ENCODE measurements around the gene CHST15. TPM values are rescaled to one million over a fixed set of nuclear protein-coding genes. Genes with fewer than 3 reads are reported as not detected.
A peak's percentile ranks its signal among the peaks of the same experiment; 100 is the strongest.

Gene CHST15
- polyA plus RNA-seq, 4 donors: 0.45 to 8.5 (median 4.0) TPM

DNA sequence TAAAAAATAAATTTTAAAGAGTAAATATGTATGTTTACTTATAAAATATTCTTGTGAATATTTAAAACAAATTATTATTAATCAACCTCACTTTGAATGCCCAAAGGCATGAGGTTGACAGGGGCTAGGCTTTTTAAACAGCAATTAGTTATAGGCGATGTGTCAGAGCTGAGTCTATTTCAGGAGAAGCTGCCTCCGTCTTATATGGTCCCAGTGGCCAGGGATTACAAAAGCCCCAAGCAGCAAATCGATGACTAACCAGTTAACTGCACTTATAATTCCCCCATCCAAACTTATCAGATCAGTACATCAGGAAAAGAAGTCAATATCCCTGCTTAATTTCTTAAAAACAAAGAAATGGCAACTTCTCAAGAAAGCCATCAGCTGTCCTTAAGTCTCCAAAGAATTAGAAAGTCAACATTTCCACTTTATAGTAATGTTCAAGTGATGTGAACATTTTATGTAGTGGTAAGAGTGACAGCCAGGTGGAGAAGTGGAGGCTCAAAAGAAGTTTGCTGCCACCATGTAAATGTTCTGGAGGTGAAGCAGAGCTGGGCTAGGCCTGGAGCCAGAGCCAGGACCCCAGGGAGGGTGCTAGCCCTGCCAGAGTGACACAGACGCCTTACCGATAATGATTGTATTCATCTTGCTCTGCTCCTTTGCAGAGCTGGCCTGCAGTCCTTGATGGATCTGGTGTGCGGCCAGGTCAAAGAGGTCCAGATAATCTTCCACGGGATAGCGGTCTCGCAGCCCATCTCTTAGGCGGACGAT, 51.5 kb downstream of the CHST15 start:
- 90 to 94% (median 90%) methylated on average over 11 of the region's 11 CpGs for WGBS, 3 donors
- Histone ChIP-seq H3K36me3 (ENCODE audit: control insufficient read depth in 3 of 3, insufficient read depth in 2 of 3, low read depth in 1 of 3, low read length in 3 of 3) (peaks cover 0 to 8% (median 0%) of the 10 kb centered on the region in 3 donors), H3K9me3 (ENCODE audit: control insufficient read depth in 2 of 2, insufficient read depth in 1 of 2, low read depth in 1 of 2, low read length in 1 of 2) (peaks cover 0 to 3% of the 10 kb centered on the region in 2 donors), H3K27ac (ENCODE audit: low read depth in 1 of 3, low read length in 2 of 3) (no peak overlapping the region), H3K4me1 (ENCODE audit: control insufficient read depth in 3 of 3, insufficient read depth in 2 of 3, low read depth in 1 of 3, low read length in 2 of 3) (no peaks in the 10 kb centered on the region), H3K27me3 (ENCODE audit: control insufficient read depth in 3 of 3, insufficient read depth in 3 of 3, low read length in 3 of 3) (peaks cover 0 to 3% (median 0%) of the 10 kb centered on the region in 3 donors), H3K4me3 (ENCODE audit: low read depth in 1 of 3, low read length in 3 of 3) (no peak overlapping the region)
- DNase-seq (no peak), FAIRE-seq (no peak)

DNA sequence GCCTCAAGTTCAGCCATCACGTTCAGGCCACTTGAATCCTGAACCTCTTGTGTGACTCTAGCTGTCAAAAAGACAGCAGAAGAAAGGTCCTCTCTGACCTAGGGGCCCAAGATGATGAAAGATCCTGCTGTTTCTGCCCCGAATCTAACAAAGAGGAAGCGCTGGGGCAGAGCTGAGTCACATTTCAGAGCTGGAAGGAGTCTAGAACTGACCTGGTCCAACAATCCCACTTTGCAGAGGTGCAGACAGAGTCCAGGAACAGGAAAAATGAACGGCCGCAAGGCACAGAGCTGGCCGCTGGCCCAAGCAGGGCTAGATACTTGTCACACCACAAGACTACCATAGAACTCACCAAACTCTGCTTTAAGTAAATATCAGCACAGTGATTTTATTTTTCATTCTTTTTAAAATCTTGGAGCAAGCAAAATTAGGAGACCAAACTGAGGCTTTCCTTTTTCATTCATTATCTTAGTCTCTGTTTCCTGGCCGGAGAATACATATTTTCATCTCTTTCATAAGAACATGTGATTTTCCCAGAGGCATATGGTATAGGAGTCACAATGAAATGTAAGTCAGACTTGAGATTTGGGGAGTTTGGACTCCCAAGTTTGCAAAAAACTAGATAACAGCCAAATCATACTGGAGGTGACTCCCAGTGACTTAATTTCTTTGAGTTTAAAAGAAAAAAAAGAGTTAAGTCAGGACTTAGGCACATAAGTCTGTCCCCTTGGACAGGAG, 52.8 kb downstream of the CHST15 start:
- Histone ChIP-seq H3K4me3 (ENCODE audit: low read depth in 1 of 3, low read length in 3 of 3) (no peak overlapping the region), H3K27me3 (ENCODE audit: control insufficient read depth in 3 of 3, insufficient read depth in 3 of 3, low read length in 3 of 3) (no peaks in the 10 kb centered on the region), H3K9me3 (ENCODE audit: control insufficient read depth in 2 of 2, insufficient read depth in 1 of 2, low read depth in 1 of 2, low read length in 1 of 2) (no peaks in the 10 kb centered on the region), H3K27ac (ENCODE audit: low read depth in 1 of 3, low read length in 2 of 3) (peak overlapping the region in 1 of 3 donors; percentile 0), H3K4me1 (ENCODE audit: control insufficient read depth in 3 of 3, insufficient read depth in 2 of 3, low read depth in 1 of 3, low read length in 2 of 3) (no peaks in the 10 kb centered on the region), H3K36me3 (ENCODE audit: control insufficient read depth in 3 of 3, insufficient read depth in 2 of 3, low read depth in 1 of 3, low read length in 3 of 3) (peaks cover 0 to 13% (median 0%) of the 10 kb centered on the region in 3 donors)
- DNase-seq: no peak
- no peak for FAIRE-seq
- WGBS, 3 donors: 81 to 87% (median 83%) methylated on average over 7 of the region's 7 CpGs

DNA sequence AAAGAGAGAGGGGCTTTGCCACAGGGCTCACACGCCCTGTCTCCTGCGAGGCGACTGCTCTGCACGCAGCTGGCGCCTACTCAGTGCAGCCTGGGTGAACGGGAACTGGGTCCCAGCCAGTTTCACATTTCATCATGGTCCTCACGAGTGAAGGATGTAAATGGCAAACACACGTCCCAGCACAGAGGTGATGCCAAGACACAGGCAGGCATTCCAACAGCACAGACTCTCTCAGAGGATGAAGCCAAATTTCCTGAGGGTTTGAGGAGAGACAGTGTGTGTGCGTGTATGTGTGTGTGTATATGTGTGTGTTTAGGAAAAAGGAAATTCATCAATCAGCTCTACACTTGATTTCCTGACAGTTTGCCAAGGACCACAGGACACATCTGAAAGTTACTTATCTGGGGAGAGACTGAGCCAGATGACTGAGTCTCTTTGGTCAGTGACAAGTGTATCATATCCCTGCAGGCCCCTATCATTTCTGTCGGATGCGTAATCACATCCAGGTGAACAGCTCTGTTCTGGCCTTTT, 53.9 kb downstream of the CHST15 start:
- Histone ChIP-seq H3K27ac (ENCODE audit: low read depth in 1 of 3, low read length in 2 of 3) (peak overlapping the region in 1 of 3 donors; percentile 11), H3K36me3 (ENCODE audit: control insufficient read depth in 3 of 3, insufficient read depth in 2 of 3, low read depth in 1 of 3, low read length in 3 of 3) (peaks cover 0 to 13% (median 0%) of the 10 kb centered on the region in 3 donors), H3K4me1 (ENCODE audit: control insufficient read depth in 3 of 3, insufficient read depth in 2 of 3, low read depth in 1 of 3, low read length in 2 of 3) (no peaks in the 10 kb centered on the region), H3K27me3 (ENCODE audit: control insufficient read depth in 3 of 3, insufficient read depth in 3 of 3, low read length in 3 of 3) (no peaks in the 10 kb centered on the region), H3K4me3 (ENCODE audit: low read depth in 1 of 3, low read length in 3 of 3) (no peak overlapping the region), H3K9me3 (ENCODE audit: control insufficient read depth in 2 of 2, insufficient read depth in 1 of 2, low read depth in 1 of 2, low read length in 1 of 2) (no peaks in the 10 kb centered on the region)
- FAIRE-seq: no peak
- WGBS, 3 donors: 61 to 73% (median 68%) methylated on average over 11 of the region's 11 CpGs
- DNase-seq: no peak

DNA sequence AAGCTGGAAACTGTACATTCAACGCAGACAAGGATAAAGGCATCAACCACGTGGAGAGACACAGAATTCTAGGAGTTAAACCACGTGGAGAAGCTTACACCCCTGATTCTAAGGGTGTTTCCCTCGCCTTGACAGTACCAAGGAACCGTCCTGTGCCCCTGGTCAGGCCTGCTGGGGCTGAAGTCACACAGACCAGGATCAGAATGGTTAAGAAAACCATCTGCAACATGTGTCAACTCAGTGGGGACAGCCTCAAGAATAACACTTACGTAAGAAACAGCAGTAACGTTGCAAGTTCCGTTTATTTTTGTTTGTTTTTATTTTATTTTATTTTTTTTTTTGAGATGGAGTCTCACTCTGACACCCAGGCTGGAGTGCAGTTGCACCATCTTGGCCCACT, 55.6 kb downstream of the CHST15 start:
- 58 to 75% (median 59%) methylated on average over 8 of the region's 8 CpGs for WGBS, 3 donors

DNA sequence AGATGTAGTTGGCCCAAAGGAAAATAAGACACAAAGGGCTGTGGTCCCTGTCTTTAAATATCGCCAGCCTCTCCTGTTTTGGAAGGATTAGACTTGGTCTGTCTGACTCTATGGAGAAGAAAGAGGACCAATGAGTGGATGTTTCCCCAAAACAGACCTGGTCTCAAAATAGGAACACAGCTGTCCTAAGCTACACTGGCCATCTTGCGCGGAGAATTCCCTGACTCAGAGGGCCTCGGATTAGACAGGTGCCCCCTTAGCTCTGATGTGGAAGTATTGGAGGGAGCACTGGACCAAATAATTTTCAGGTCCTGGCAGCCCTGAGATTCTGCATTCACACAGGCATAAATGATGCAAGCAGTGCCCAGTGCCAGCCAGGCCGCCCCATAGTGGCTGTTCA, 56.1 kb downstream of the CHST15 start:
- no peak for DNase-seq
- no peaks in the 10 kb centered on the region for H3K27me3 ChIP-seq (ENCODE audit: control insufficient read depth in 3 of 3, insufficient read depth in 3 of 3, low read length in 3 of 3)
- 89 to 91% (median 90%) methylated on average over 5 of the region's 5 CpGs for WGBS, 3 donors
- H3K36me3 ChIP-seq (ENCODE audit: control insufficient read depth in 3 of 3, insufficient read depth in 2 of 3, low read depth in 1 of 3, low read length in 3 of 3): peaks cover 0 to 12% (median 0%) of the 10 kb centered on the region in 3 donors
- H3K4me1 ChIP-seq (ENCODE audit: control insufficient read depth in 3 of 3, insufficient read depth in 2 of 3, low read depth in 1 of 3, low read length in 2 of 3): no peaks in the 10 kb centered on the region
- no peak overlapping the region for H3K4me3 ChIP-seq (ENCODE audit: low read depth in 1 of 3, low read length in 3 of 3)
- no peaks in the 10 kb centered on the region for H3K9me3 ChIP-seq (ENCODE audit: control insufficient read depth in 2 of 2, insufficient read depth in 1 of 2, low read depth in 1 of 2, low read length in 1 of 2)
- no peak overlapping the region for H3K27ac ChIP-seq (ENCODE audit: low read depth in 1 of 3, low read length in 2 of 3)
- no peak for FAIRE-seq

More for the DNA sequence above, 55.6 kb downstream of the CHST15 start:
- Histone ChIP-seq H3K4me1 (ENCODE audit: control insufficient read depth in 3 of 3, insufficient read depth in 2 of 3, low read depth in 1 of 3, low read length in 2 of 3) (no peaks in the 10 kb centered on the region), H3K36me3 (ENCODE audit: control insufficient read depth in 3 of 3, insufficient read depth in 2 of 3, low read depth in 1 of 3, low read length in 3 of 3) (peaks cover 0 to 13% (median 0%) of the 10 kb centered on the region in 3 donors), H3K9me3 (ENCODE audit: control insufficient read depth in 2 of 2, insufficient read depth in 1 of 2, low read depth in 1 of 2, low read length in 1 of 2) (no peaks in the 10 kb centered on the region), H3K27me3 (ENCODE audit: control insufficient read depth in 3 of 3, insufficient read depth in 3 of 3, low read length in 3 of 3) (no peaks in the 10 kb centered on the region), H3K4me3 (ENCODE audit: low read depth in 1 of 3, low read length in 3 of 3) (no peak overlapping the region), H3K27ac (ENCODE audit: low read depth in 1 of 3, low read length in 2 of 3) (no peak overlapping the region)
- DNase-seq: no peak
- no peak for FAIRE-seq

DNA sequence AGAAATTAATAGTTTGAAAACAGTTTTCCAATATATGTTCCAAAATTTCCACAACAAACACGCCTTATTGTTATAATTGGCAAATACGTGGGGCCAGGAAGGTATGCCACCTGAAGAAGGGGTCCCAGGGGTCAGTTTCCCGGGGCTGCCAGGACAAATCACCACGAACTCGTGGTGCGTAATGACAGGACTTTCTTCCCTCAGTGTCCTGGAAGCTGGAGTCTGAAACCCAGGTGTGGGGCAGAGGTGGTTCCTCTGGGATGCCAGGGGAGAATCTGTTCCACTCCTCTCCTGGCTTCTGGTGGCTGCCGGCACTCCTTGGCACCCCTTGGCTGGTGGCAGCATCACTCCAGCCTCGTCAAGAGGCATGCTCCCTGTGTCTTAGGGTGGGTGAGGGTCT, 56.7 kb downstream of the CHST15 start:
- DNase-seq: no peak
- Histone ChIP-seq H3K4me3 (ENCODE audit: low read depth in 1 of 3, low read length in 3 of 3) (no peak overlapping the region), H3K4me1 (ENCODE audit: control insufficient read depth in 3 of 3, insufficient read depth in 2 of 3, low read depth in 1 of 3, low read length in 2 of 3) (no peaks in the 10 kb centered on the region), H3K27ac (ENCODE audit: low read depth in 1 of 3, low read length in 2 of 3) (peak overlapping the region in 1 of 3 donors; percentile 57), H3K27me3 (ENCODE audit: control insufficient read depth in 3 of 3, insufficient read depth in 3 of 3, low read length in 3 of 3) (no peaks in the 10 kb centered on the region), H3K9me3 (ENCODE audit: control insufficient read depth in 2 of 2, insufficient read depth in 1 of 2, low read depth in 1 of 2, low read length in 1 of 2) (no peaks in the 10 kb centered on the region), H3K36me3 (ENCODE audit: control insufficient read depth in 3 of 3, insufficient read depth in 2 of 3, low read depth in 1 of 3, low read length in 3 of 3) (peaks cover 0 to 9% (median 0%) of the 10 kb centered on the region in 3 donors)
- no peak for FAIRE-seq
- WGBS, 3 donors: 82 to 91% (median 85%) methylated on average over 8 of the region's 8 CpGs

DNA sequence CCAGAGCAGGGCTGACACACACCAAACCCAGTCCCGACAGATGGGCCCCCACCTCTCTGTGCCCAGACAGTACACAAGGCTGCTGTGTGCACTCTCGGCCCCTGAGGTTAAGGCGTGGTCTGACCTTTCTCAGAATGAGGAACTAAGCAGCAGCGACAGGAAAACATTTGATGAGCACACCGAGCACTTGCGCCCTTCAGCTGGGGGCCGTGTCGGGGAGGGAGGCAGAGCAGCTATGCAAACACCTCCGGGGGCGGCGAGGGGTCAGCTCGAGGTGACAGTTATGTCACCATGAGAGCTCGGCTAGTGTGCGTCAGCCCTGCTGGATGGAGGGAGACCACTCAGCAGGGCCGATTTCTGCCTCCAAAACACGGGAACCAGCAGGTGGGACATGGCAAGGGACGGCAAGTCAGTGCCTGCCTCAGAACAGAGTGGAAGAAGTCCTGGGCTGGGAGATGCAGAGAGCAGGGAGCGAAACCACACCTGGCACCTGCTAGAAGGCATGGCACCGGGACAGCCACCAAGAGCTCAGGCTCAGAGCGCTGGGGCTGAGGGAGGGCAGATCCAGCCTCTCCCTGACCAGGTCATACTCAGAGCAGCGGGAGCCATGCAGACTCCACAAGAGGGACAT, 57.4 kb downstream of the CHST15 start:
- Histone ChIP-seq H3K27me3 (ENCODE audit: control insufficient read depth in 3 of 3, insufficient read depth in 3 of 3, low read length in 3 of 3) (no peaks in the 10 kb centered on the region), H3K4me1 (ENCODE audit: control insufficient read depth in 3 of 3, insufficient read depth in 2 of 3, low read depth in 1 of 3, low read length in 2 of 3) (no peaks in the 10 kb centered on the region), H3K27ac (ENCODE audit: low read depth in 1 of 3, low read length in 2 of 3) (peak overlapping the region in 1 of 3 donors; percentile 80), H3K36me3 (ENCODE audit: control insufficient read depth in 3 of 3, insufficient read depth in 2 of 3, low read depth in 1 of 3, low read length in 3 of 3) (peaks cover 0 to 9% (median 0%) of the 10 kb centered on the region in 3 donors), H3K9me3 (ENCODE audit: control insufficient read depth in 2 of 2, insufficient read depth in 1 of 2, low read depth in 1 of 2, low read length in 1 of 2) (no peaks in the 10 kb centered on the region), H3K4me3 (ENCODE audit: low read depth in 1 of 3, low read length in 3 of 3) (no peak overlapping the region)
- 12 to 42% (median 19%) methylated on average over 21 of the region's 21 CpGs for WGBS, 3 donors
- DNase-seq (peak; percentile 18 to 27), FAIRE-seq (no peak)

DNA sequence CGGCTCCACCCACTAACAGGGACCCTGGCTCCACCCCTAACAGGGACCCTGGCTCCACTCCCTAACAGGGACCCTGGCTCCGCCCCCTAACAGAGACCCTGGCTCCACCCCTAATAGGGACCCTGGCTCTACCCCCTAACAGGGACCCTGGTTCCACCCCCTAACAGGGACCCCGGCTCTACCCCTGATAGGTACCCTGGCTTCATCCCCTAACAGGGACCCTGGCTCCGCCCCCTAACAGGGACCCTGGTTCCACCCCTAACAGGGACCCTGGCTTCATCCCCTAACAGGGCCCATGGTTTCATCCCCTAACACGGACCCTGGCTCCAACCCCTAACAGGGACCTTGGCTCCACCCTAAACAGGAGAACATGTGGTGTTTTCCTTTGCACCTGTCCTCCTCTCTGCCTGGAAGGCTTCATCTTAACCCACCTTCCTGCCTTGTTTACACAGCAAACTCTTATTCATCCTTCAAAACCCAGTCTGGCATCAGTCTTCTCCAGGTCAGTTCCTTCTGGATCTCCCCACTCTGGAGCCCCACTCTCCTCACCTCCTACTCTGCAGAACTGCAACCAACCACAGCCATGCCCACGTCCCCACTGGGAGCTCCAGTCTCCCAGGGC, 58.0 kb downstream of the CHST15 start:
- Histone ChIP-seq H3K4me3 (ENCODE audit: low read depth in 1 of 3, low read length in 3 of 3) (no peak overlapping the region), H3K36me3 (ENCODE audit: control insufficient read depth in 3 of 3, insufficient read depth in 2 of 3, low read depth in 1 of 3, low read length in 3 of 3) (peaks cover 0 to 9% (median 0%) of the 10 kb centered on the region in 3 donors), H3K9me3 (ENCODE audit: control insufficient read depth in 2 of 2, insufficient read depth in 1 of 2, low read depth in 1 of 2, low read length in 1 of 2) (no peaks in the 10 kb centered on the region), H3K27me3 (ENCODE audit: control insufficient read depth in 3 of 3, insufficient read depth in 3 of 3, low read length in 3 of 3) (no peaks in the 10 kb centered on the region), H3K27ac (ENCODE audit: low read depth in 1 of 3, low read length in 2 of 3) (peak overlapping the region in 1 of 3 donors; percentile 80), H3K4me1 (ENCODE audit: control insufficient read depth in 3 of 3, insufficient read depth in 2 of 3, low read depth in 1 of 3, low read length in 2 of 3) (no peaks in the 10 kb centered on the region)
- WGBS, 3 donors: 67 to 79% (median 70%) methylated on average over 6 of the region's 6 CpGs
- no peak for FAIRE-seq
- DNase-seq: no peak

Data from small intestine (tissue), 7 donors.